GM21576 (cell line): ENCODE measurements around the gene FKBP7.
A peak's percentile ranks its signal among the peaks of the same experiment; 100 is the strongest.
"Not testable (repeated sequence)": the region's sequence is repeated elsewhere in the genome, so short reads cannot be mapped to it uniquely, and the experiment has no call there.

Experiments used
- ATAC-seq: cut with Tn5 transposase; IDR thresholded peaks from one replicate; pipeline ENCODE4 v1.9.1; 2021; ENCODE audit warnings: mild to moderate bottlenecking, moderate library complexity; ENCODE audit not compliant: unreplicated experiment

The FKBP7 gene

GRCh38 chr2:178491612-178492011 lies 13.2 kb upstream of the FKBP7 start:
- ATAC-seq, result no peak

DNA sequence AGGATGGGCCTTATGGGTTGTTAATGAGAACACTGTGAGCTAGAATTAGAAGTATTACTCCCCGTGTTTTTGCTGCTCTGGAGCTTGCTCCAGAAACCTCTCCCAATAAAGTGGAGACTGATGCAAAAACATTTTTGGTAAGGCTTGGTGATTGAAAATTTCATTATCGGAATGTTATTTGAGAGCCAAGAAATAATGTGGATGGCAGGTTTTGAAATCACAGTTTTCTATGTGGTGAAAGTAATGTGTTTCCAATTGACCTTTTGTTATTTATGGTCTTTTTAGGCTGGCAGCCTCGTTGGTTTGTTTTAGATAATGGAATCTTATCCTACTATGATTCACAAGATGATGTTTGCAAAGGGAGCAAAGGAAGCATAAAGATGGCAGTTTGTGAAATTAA lies 7.0 kb upstream of the FKBP7 start:
- no peak for ATAC-seq

DNA sequence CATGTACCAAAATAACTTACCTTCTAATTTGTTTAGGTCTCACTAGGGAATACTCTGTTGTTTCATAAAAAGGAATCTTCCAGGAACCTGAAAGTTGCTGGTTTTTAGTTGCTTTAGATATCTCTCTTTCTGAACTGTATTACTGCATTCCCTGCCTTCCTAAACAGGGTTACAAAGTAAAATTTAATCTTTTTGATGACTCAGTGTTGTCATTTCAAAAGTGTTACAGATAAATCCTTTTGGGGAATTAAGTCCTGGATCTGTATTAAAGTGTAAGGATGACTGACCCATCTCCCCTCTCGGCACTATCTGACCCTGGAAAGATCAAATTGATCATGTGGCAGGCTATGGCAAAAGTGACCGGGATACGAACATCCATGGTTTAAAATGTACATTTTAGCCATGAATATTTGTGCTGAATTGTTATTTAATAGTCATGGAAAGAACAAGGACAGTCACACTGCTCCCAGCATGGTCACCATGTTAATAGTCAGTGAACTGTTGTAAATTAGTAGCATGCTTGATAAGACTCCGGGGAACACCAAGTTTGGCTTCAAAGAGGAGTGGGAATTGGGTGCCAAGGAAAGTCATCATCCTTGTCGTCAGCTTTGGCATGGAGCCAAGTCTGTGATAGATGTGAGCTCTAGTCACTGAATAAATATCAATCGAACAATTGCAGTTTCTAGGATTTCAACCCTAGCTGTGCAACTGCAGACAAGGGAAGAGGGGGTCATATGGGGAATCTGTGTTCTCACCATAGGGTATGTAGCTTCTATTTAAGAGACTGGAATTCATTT lies 6.0 kb upstream of the FKBP7 start:
- no peak for ATAC-seq

DNA sequence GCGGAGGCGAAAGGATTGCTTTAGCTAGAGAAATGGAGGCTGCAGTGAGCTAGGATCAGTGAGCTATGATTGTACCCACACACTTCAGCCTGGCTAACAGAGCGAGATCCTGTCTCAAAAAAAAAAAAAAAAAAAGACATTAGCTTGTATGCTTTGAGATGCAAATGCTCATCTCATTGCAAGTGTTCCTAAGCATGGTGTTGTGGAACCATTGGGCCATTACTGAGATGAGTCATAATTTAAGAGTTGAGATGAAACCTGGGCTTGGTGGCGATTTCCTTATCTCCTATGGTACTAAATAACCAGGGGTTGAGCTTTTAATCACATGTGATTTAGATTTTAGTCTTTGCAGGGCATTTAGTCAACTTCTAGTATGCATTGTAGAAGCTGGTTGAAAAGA lies 4.0 kb upstream of the FKBP7 start:
- ATAC-seq, result peak; percentile 34

DNA sequence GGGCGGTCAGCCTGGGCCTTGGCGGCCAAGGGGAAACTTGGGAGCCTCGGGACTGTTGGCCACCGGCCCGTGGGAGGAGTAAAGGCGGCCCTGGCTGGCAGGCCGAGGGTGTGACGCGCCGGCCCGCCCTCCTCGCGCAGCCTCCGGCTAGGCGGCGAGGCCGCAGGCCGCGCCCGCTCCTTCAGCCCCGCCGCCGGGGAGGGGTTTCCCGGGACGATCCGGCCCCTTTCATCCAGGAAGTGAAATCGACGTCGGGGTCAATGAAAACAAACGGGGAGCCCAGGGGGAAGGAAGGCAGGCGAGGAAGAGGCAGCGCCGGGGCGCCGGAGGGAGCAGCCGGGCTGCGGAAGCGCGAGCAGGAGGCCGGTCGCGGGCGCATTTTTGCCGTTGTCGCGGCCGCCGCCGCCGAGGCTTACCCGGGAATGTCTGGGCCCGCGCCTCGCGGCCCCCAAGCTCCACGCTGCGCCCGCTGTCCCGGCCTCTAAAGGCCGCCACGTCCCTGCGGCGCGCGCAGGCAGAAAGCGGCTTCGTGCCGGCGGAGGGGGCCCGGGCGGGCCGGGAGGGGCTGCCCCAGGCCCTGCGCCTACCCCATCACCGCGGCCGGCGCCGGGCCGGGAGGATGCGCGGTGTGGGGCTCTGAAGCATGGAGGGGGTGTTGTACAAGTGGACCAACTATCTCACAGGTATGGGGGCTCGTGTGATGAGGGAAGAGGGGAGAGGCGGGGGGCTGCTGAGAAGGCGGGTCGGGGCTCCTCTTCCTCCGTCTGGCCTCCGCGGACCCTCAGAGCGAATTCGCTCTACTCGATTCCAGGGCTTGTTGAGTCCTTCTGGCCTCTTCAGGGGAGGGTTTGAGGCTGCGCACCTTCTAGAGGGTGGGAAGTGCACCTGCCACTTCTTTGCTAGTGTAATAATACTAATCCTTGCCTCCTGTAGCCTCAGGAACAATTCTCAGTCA lies 2.1 kb upstream of the FKBP7 start, which contains the start of gene PLEKHA3:
TSS of gene PLEKHA3 (plus strand) at position 231 of the 955 bp plus-strand sequence. CDS start at position 644, 413 bp downstream.
- ATAC-seq, result peak; percentile 58

DNA sequence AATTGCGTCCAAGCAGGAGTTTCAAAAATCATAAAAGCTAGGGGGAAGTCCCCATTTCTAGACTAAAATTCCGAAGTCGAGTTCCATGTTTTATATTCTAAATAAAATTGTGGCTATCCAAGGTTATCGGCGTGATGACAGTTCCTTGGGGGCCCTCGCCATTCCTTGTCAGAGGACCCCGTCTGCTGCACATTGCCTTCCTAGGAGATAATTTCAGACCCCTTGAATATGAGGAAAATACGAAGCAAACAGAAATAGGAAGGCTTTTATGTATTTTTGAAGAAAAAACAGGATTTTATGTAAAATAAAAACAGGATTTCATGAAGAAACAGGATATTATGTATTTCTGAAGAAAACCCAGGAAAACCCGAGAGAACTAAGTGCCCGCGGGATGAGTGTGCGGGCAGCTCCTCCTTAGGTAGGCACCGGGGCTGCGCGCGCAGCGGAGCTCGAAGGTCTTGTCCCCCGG lies 1.4 kb upstream of the FKBP7 start:
- ATAC-seq, result no peak

GRCh38 chr2:178479275-178479616 lies 846 bp upstream of the FKBP7 start:
- no peak for ATAC-seq

DNA sequence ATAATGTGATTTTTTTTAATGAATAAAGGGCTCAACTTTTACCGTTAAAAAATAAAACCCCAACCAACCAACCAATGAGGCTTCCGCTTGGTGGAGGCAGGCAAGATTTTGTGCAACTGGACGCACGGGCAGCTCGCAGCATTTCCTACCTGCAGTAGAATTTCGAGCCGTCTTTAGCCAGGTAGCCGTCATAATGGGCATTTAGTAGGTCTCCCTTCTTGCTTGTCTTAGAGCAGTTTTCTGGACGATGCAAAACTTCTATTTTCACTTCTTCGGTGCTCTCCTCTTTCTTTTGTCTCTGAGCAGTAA lies 316 bp downstream of the FKBP7 start:
- ATAC-seq, result no peak

- ATAC-seq, result no peak
Measured at GRCh38 chr2:178477443-178478129, 814 bp downstream of the FKBP7 start.

DNA sequence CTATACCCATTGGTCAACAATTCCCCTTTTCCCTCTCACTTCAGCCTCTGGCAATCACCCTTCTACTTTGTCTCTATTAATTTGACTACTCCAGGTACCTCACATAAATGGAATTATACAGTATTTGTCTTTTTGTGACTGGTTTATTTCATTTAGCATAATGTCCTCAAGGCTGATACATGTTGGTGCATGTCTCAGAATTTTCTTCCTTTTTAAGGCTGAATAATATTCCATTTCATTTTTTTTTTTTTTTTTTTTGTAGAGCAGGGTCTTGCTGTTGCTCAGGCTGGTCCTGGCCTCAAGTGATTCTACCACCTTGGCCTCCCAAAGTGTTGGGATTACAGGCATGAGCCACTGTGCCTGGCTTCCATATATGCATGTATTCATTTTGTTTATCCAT lies 1.9 kb downstream of the FKBP7 start:
- ATAC-seq, result no peak

DNA sequence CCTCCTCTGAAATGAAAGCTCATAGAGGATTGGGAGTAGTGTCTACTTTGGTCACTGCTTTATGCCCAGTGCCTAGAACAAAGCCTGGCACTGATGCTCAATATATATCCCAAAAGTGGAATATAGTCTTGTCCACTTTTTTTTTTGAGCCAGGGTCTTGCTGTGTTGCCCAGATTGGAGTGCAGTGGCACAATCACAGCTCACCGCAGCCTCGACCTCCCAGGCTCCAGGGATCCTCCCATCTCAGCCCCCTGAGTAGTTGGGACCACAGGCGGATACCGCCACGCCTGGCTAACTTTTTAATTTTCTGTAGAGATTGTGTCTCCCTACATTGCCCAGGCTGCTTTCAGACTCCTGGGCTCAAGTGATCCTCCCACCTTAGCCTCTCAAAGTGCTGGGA lies 3.8 kb downstream of the FKBP7 start:
- ATAC-seq, result no peak

DNA sequence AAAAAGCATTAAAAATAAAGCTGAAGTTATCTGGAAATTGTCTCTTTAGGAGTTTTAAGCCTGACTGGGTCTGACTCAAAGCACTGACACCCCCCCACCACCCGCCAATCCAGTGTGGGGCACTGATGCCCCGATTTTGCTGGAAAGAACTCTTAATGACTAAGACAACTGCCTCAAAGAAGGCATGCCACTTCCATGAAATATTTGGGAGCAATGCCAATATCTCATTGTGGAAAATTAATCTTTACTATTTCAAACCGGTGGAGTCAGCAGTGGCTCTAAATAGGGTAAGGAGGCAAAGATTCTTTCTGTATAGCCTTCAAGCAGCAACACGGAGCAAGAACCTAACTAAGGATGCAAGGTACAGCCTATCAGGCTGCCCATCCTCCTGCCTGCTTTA lies 4.5 kb downstream of the FKBP7 start:
- ATAC-seq, result no peak

- no peak for ATAC-seq
Measured at GRCh38 chr2:178473373-178473772, 5.0 kb downstream of the FKBP7 start.

DNA sequence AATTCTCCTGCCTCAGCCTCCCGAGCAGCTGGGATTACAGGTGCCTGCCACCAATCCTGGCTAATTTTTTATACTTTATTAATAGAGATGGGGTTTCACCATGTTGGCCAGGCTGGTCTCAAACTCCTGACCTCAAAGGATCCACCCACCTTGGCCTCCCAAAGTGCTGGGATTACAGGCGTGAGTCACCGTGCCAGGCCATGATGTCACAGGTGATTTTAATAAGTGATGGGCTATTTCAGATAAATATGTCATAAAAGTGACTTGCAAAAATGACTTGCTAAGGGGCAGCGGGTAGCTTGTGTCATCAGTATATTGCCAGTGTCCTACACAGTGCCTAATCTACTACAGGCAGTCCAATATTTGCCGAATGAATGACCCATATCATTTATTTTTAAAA lies 7.1 kb downstream of the FKBP7 start:
- ATAC-seq, result not testable (repeated sequence)

GRCh38 chr2:178469219-178469849 lies 9.1 kb downstream of the FKBP7 start:
- no peak for ATAC-seq

- ATAC-seq, result no peak
Measured at GRCh38 chr2:178457390-178457886, 21.0 kb downstream of the FKBP7 start.

DNA sequence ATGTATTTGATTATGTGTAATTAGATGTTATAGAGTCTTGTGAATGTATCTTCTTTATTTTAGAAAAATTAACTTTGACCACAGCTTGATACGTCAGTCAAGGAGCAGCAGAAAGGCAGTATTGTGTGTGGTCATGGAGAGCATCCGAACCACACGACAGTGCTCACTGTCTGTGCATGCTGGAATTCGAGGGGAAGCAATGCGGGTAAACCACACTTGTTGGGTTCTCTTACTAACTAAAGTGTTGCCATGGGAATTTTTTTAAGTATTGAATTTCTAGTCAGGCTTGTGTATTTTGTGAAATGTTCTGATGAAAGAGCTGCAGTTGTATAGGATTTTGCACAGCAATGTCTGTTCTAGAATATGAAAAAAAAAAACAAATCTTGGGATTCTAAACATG lies 22.5 kb downstream of the FKBP7 start:
- ATAC-seq, result no peak

GRCh38 chr2:178452870-178453269 lies 25.5 kb downstream of the FKBP7 start:
- no peak for ATAC-seq

GRCh38 chr2:178452334-178452733 lies 26.1 kb downstream of the FKBP7 start:
- no peak for ATAC-seq

DNA sequence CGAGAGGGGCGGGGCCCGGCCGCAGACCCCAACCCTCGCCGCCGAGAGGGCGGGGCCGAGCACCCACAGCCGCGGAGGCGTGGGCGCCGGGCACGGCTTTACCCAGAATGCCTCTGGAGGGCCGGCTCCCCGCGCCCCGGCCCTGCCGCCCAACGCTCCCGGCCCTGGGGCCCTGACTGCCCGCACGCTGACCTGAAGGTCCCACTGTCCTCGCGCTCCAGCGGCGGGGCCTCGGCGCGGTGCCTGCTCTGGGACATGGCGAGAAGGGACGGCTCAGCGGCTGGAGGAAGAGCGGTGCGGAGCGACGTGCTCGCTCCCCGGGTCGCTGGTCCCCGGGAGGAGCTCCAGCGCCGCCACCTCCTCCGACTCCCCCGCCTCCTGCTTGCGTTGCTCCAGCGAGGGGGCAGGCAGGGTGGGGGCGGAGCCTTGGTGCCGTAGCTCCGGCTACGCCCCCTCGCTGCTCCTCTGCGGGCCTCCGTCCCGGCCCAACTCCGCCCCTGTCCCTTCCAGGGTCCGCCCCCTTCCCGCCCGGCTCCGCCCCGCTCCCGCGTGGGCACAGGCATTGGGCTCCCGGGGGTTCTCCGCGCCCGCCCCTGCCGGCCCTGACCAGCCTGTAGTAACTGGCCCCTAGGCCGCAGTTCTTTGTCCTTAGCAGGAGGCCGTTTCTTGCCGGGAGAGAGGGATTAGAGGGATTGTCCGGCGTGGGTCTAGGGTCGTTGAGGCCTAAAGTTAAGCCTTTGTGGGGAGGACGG lies 27.4 kb downstream of the FKBP7 start, which contains the start of the genes PJVK and PRKRA:
TSS of gene PJVK (plus strand) at position 605 of the 752 bp plus-strand sequence. CDS start 2,032 bp downstream, outside the sequence.
TSS of gene PRKRA (minus strand) at position 402 of the 752 bp plus-strand sequence. CDS start at position 257, 145 bp downstream.
- ATAC-seq, result peak; percentile 80
